SU-DHL-6 (cell line): ENCODE results near the gene PTPN21.

ENCODE experiments used
- EZH2phosphoT487 ChIP-seq: fragments of 200-600 bp; sonication (generic), shearing (Covaris generic); conservative IDR thresholded peaks from 2 replicates; pipeline ENCODE4 v1.6.1; 2018; ENCODE audit warnings: mild to moderate bottlenecking, antibody characterized with exemption, low read length, moderate library complexity, mixed read lengths
- TF ChIP-seq, protein P1 (sequence below): fragments of 200-600 bp; sonication (generic); IDR thresholded peaks from one replicate; pipeline ENCODE4 v1.5.1; 2017; ENCODE audit warnings: antibody characterized with exemption, mild to moderate bottlenecking, low read length, moderate library complexity; ENCODE audit not compliant: insufficient read depth, poor library complexity, severe bottlenecking

DNA sequence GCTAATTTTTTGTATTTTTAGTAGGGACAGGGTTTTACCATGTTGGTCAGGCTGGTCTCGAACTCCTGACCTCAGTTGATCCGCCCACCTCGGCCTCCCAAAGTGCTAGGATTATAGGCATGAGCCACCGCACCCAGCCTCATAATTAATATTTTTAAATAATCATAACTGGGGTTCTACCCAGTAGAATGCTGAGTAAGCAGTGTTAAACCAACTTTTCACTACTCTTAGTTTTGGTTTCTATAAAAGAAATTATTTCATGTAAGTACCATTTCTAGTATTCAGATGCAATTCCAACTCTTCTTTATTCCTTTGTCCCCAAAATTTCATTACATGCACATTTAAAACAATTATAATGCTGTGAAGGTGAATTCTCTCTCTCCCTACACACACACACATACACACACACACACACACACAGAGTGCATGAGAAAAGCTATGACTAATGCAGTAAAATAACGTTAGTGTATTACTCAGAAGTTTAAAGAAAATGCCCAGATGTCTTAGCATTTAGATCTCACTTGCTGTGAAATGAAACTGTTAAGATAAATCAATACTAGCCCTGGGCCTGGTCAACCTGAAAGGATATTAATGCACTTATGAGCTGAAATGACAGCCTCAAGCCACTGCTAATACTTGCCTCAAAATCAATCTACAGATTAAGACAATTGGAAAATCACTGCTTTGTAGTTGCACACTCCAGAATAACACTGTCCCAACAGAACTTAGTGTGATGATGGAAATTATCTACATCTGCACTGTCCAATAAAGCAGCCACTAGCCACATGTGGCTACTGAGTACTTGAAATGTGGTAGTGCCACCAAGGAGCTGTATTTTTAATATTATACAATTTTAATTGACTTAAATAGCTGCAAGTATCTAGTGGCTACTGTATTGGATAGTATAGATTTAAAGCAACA lies 36.0 kb downstream of the PTPN21 start:
- TF ChIP-seq, protein P1, sequence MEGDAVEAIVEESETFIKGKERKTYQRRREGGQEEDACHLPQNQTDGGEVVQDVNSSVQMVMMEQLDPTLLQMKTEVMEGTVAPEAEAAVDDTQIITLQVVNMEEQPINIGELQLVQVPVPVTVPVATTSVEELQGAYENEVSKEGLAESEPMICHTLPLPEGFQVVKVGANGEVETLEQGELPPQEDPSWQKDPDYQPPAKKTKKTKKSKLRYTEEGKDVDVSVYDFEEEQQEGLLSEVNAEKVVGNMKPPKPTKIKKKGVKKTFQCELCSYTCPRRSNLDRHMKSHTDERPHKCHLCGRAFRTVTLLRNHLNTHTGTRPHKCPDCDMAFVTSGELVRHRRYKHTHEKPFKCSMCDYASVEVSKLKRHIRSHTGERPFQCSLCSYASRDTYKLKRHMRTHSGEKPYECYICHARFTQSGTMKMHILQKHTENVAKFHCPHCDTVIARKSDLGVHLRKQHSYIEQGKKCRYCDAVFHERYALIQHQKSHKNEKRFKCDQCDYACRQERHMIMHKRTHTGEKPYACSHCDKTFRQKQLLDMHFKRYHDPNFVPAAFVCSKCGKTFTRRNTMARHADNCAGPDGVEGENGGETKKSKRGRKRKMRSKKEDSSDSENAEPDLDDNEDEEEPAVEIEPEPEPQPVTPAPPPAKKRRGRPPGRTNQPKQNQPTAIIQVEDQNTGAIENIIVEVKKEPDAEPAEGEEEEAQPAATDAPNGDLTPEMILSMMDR = no peak
- TF ChIP-seq EZH2phosphoT487 = no peak
